Keratinocyte (primary cell): ENCODE results near the gene BEGAIN. TPM values are rescaled to one million over a fixed set of nuclear protein-coding genes. Genes with fewer than 3 reads are reported as not detected.
A peak's percentile ranks its signal among the peaks of the same experiment; 100 is the strongest.

Experiments used
- DNase-seq: peaks from one replicate; pipeline ENCODE4 v3.0.0-alpha.2; 2011; ENCODE audit warnings: low read depth, missing footprints, low spot score
- FAIRE-seq: peaks from 2 replicates; lab custom pipeline; 2011; peaks lifted over from hg19 to GRCh38; lab: Jason Lieb, UNC
- H2AFZ ChIP-seq: 2 replicates; pipeline ENCODE4 v1.6.0; 2012; ENCODE audit warnings: low read length, control low read depth, inconsistent platforms; ENCODE audit not compliant: control insufficient read depth
- H3K27ac ChIP-seq: 2 replicates; pipeline ENCODE4 v1.5.1; 2011; ENCODE audit warnings: low read length; ENCODE audit not compliant: control insufficient read depth, insufficient read depth
- H3K27me3 ChIP-seq: 3 replicates; pipeline ENCODE4 v1.6.0; 2011; ENCODE audit warnings: low read length; ENCODE audit not compliant: control insufficient read depth, insufficient read depth; ENCODE audit errors: extremely low read depth
- H3K36me3 ChIP-seq, 2 experiments: 2 replicates in 1 of 2; 3 replicates in 1 of 2; pipeline ENCODE4 v1.5.1; 2011; ENCODE audit warnings: low read length in 2 of 2, mild to moderate bottlenecking in 1 of 2; ENCODE audit not compliant: control insufficient read depth in 2 of 2, insufficient read depth in 2 of 2; ENCODE audit errors: extremely low read depth in 1 of 2
- H3K4me1 ChIP-seq: 3 replicates; pipeline ENCODE4 v1.5.1; 2011; ENCODE audit warnings: low read length; ENCODE audit not compliant: control insufficient read depth, insufficient read depth; ENCODE audit errors: extremely low read depth
- H3K4me2 ChIP-seq: 3 replicates; pipeline ENCODE4 v1.6.0; 2011; ENCODE audit warnings: low read depth, low read length; ENCODE audit not compliant: control insufficient read depth, insufficient read depth; ENCODE audit errors: extremely low read depth
- H3K4me3 ChIP-seq, 3 experiments: fragments of 200-600 bp in 1 of 3; sonication (generic) in 1 of 3; 2 replicates in 2 of 3; 3 replicates in 1 of 3; pipeline ENCODE4 v1.5.1; 2011 to 2016; ENCODE audit warnings: low read length in 3 of 3, mild to moderate bottlenecking in 3 of 3, control low read depth in 2 of 3, inconsistent platforms in 1 of 3, low read depth in 1 of 3, mixed read lengths in 1 of 3, mixed run types in 1 of 3, moderate library complexity in 1 of 3; ENCODE audit not compliant: control insufficient read depth in 2 of 3, insufficient read depth in 2 of 3; ENCODE audit errors: extremely low read depth in 1 of 3
- H3K79me2 ChIP-seq: 2 replicates; pipeline ENCODE4 v1.6.0; 2012; ENCODE audit warnings: low read length; ENCODE audit not compliant: control insufficient read depth, insufficient read depth
- H3K9ac ChIP-seq: 3 replicates; pipeline ENCODE4 v1.6.0; 2011; ENCODE audit warnings: low read length; ENCODE audit not compliant: control insufficient read depth, insufficient read depth; ENCODE audit errors: extremely low read depth
- H3K9me1 ChIP-seq: 3 replicates; pipeline ENCODE4 v1.6.0; 2011; ENCODE audit warnings: low read length; ENCODE audit not compliant: control insufficient read depth, insufficient read depth; ENCODE audit errors: extremely low read depth
- H3K9me3 ChIP-seq: 2 replicates; pipeline ENCODE4 v1.5.1; 2012; ENCODE audit warnings: low read depth, low read length; ENCODE audit not compliant: control insufficient read depth
- H4K20me1 ChIP-seq: 3 replicates; pipeline ENCODE4 v1.6.0; 2011; ENCODE audit warnings: low read length; ENCODE audit not compliant: control insufficient read depth, insufficient read depth; ENCODE audit errors: extremely low read depth
- EZH2 ChIP-seq: IDR thresholded peaks from one replicate; pipeline ENCODE4 v1.6.1; 2012; ENCODE audit warnings: inconsistent platforms, mild to moderate bottlenecking, low read length, moderate library complexity
- dilution Hi-C: fragments of 300-500 bp; cut with MboI; formaldehyde crosslinking; loops from one replicate; pipeline ENCODE4 v1.7.0; 2020; ENCODE audit warnings: low sequenced_read_pairs; ENCODE audit not compliant: extremely low pct_ligation_motif_present
- polyA plus RNA-seq, 5 experiments: library from polyadenylated mRNA; depleted of rRNA in 3 of 5; stranded (reverse) in 3 of 5; stranded (forward) in 1 of 5; unstranded in 1 of 5; fragments of >200 nt; gene quantifications; 1 replicate in 1 of 5; 2 replicates in 3 of 5; 3 replicates in 1 of 5; pipeline versions ENCODE4 v1.2.1 to v1.2.3, GENCODE V29; 2011 to 2012; ENCODE audit warnings: missing spikeins in 2 of 5, low read depth in 1 of 5, low replicate concordance in 1 of 5
- TF ChIP-seq, protein P1 (sequence below), 3 experiments: IDR thresholded peaks in 1 of 3; conservative IDR thresholded peaks in 1 of 3; optimal IDR thresholded peaks in 1 of 3; 2 replicates in 2 of 3; 3 replicates in 1 of 3; pipeline versions ENCODE3 to v1.5.1; 2011; ENCODE audit warnings: low read length in 3 of 3, mild to moderate bottlenecking in 3 of 3, moderate library complexity in 2 of 3, control low read depth in 1 of 3, inconsistent platforms in 1 of 3; ENCODE audit not compliant: insufficient read depth in 2 of 3; ENCODE audit errors: extremely low read depth in 1 of 3

Gene BEGAIN
- polyA plus RNA-seq, 1 donor (not counting 4 experiments of a cell fraction or from before 2014, with no cell fraction given), result 0.25 TPM

DNA sequence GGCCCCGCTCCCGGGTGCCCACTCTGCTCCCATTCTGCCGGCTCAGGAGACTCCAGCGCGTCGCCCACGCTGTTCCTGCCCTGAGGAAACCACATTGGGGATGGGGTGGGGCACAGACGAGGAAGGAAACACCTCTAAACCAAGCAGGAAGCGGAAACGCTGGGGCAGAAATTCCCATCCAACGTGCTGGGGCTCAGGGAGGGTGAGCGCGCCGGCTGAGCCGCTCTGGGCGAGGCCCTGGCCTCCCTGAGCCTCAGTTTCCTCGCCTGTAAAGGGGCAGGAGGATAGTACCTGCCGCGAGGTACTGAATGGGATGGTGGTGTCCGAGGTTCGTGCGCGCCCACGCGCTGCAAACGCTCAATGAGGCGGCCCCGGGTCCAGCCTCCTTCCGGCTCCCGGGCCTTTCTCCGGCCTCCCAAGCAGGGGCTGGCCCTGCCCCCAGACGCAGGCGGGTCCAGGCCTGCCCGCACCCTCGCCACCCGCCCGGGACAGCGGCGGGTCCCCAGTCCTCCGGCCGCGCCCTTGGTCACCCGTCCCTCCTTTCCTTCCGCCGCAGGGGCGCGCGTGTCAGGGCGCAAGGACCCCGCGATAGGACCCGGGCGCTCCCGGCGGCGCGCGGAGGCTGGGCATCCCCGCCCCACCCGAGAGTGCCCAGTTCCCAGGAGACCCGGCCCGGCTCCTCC lies 673 bp downstream of the BEGAIN start:
- no peaks in the 10 kb centered on the region for H3K9me1 ChIP-seq
- no peaks in the 10 kb centered on the region for H4K20me1 ChIP-seq
- no peaks in the 10 kb centered on the region for H3K9me3 ChIP-seq
- no peaks in the 10 kb centered on the region for H3K79me2 ChIP-seq
- H3K9ac ChIP-seq, result peak overlapping the region; percentile 54
- peak overlapping the region; percentile 44 to 67 (median 60) for H3K4me3 ChIP-seq
- peak overlapping the region; percentile 83 for H3K4me2 ChIP-seq
- H3K27ac ChIP-seq, result no peak overlapping the region
- FAIRE-seq (no peak), DNase-seq (peak; percentile 23)
- TF ChIP-seq EZH2, result no peak
- TF ChIP-seq, protein P1, sequence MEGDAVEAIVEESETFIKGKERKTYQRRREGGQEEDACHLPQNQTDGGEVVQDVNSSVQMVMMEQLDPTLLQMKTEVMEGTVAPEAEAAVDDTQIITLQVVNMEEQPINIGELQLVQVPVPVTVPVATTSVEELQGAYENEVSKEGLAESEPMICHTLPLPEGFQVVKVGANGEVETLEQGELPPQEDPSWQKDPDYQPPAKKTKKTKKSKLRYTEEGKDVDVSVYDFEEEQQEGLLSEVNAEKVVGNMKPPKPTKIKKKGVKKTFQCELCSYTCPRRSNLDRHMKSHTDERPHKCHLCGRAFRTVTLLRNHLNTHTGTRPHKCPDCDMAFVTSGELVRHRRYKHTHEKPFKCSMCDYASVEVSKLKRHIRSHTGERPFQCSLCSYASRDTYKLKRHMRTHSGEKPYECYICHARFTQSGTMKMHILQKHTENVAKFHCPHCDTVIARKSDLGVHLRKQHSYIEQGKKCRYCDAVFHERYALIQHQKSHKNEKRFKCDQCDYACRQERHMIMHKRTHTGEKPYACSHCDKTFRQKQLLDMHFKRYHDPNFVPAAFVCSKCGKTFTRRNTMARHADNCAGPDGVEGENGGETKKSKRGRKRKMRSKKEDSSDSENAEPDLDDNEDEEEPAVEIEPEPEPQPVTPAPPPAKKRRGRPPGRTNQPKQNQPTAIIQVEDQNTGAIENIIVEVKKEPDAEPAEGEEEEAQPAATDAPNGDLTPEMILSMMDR (optimal IDR thresholded peaks at IDR 0.05 in 1 of 3, IDR thresholded peaks at IDR 0.05 in 1 of 3, conservative IDR thresholded peaks at IDR 0.05 in 1 of 3; ENCODE audit: extremely low read depth in 1 of 3, insufficient read depth in 2 of 3, low read length in 3 of 3), result no peak
- peak overlapping the region; percentile 84 for H2AFZ ChIP-seq
- H3K36me3 ChIP-seq, result no peaks in the 10 kb centered on the region
- H3K4me1 ChIP-seq, result no peaks in the 10 kb centered on the region
- dilution Hi-C loops, result no loop called here
- H3K27me3 ChIP-seq, result peaks cover 21% of the 10 kb centered on the region

DNA sequence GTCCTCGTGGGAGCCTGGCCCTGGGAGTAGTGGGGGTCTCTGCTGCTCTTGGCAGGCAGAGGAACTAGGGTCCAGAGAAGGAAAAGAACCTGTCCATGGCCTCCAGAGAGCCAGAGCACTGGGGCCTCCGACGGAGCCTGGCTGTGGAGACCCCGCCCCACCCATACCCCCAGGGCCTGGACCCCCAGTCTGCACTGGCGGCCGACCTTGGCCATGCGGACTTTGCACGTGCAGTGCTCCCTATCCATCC lies 1.1 kb downstream of the BEGAIN start:
- dilution Hi-C loops, result no loop called here
- Histone ChIP-seq H3K36me3 (no peaks in the 10 kb centered on the region), H3K4me3 (peak overlapping the region; percentile 44 to 67 (median 60)), H3K4me2 (peak overlapping the region; percentile 83), H3K9ac (no peak overlapping the region), H3K9me3 (no peaks in the 10 kb centered on the region), H3K27ac (no peak overlapping the region), H2AFZ (peak overlapping the region; percentile 84), H3K79me2 (no peaks in the 10 kb centered on the region), H3K9me1 (no peaks in the 10 kb centered on the region), H3K4me1 (no peaks in the 10 kb centered on the region), H4K20me1 (no peaks in the 10 kb centered on the region), H3K27me3 (peaks cover 20% of the 10 kb centered on the region)
- TF ChIP-seq, protein P1 (optimal IDR thresholded peaks at IDR 0.05 in 1 of 3, IDR thresholded peaks at IDR 0.05 in 1 of 3, conservative IDR thresholded peaks at IDR 0.05 in 1 of 3; ENCODE audit: extremely low read depth in 1 of 3, insufficient read depth in 2 of 3, low read length in 3 of 3), result no peak
- TF ChIP-seq EZH2, result no peak
- FAIRE-seq, result no peak
- no peak for DNase-seq
